Suprapubic skin (tissue), 4 donors: ENCODE measurements around the gene ARL5A. TPM values are rescaled to one million over a fixed set of nuclear protein-coding genes. Genes with fewer than 3 reads are reported as not detected.
A peak's percentile ranks its signal among the peaks of the same experiment; 100 is the strongest.

Experiments used
- DNase-seq, 2 donors: peaks; one replicate each; pipeline ENCODE4 v3.0.0-alpha.2; 2019; ENCODE audit warnings: low spot score in 2 of 2
- H3K27ac ChIP-seq: fragments of 200-600 bp; sonication (generic); one replicate; pipeline ENCODE4 v1.5.1; 2019
- H3K27me3 ChIP-seq: fragments of 200-600 bp; sonication (generic); one replicate; pipeline ENCODE4 v1.5.1; 2019
- H3K36me3 ChIP-seq: fragments of 200-600 bp; sonication (generic); one replicate; pipeline ENCODE4 v1.5.1; 2019
- H3K4me1 ChIP-seq: fragments of 200-600 bp; sonication (generic); one replicate; pipeline ENCODE4 v1.5.1; 2019
- H3K4me3 ChIP-seq: fragments of 200-600 bp; sonication (generic); one replicate; pipeline ENCODE4 v1.5.1; 2019; ENCODE audit warnings: mild to moderate bottlenecking
- H3K9me3 ChIP-seq: fragments of 200-600 bp; sonication (generic); one replicate; pipeline ENCODE4 v1.5.1; 2019
- CTCF ChIP-seq, 2 donors: fragments of 200-600 bp in 1 of 2; fragments of 450-650 bp in 1 of 2; sonication (generic) in 1 of 2; IDR thresholded peaks; one replicate each; pipeline ENCODE4 v1.5.1; 2016 to 2019; ENCODE audit warnings: antibody characterized with exemption in 2 of 2, mild to moderate bottlenecking in 1 of 2, moderate library complexity in 1 of 2
- EP300 ChIP-seq: sonication (generic); formaldehyde crosslinking; IDR thresholded peaks from one replicate; pipeline ENCODE4 v1.6.1; 2017; ENCODE audit warnings: antibody characterized with exemption
- POLR2A ChIP-seq, 2 donors: fragments of 450-650 bp; IDR thresholded peaks; one replicate each; pipeline ENCODE4 v1.6.1; 2017; ENCODE audit warnings: antibody characterized with exemption in 2 of 2, mild to moderate bottlenecking in 2 of 2, moderate library complexity in 2 of 2
- POLR2AphosphoS5 ChIP-seq, 3 donors: sonication (generic); formaldehyde crosslinking; IDR thresholded peaks; one replicate each; pipeline ENCODE4 v1.6.1; 2017; ENCODE audit warnings: antibody characterized with exemption in 3 of 3
- WGBS: methylation state at CpG from one replicate; pipeline ENCODE4 v1.1.5; 2018; 5-methylcytosine and 5-hydroxymethylcytosine counted together
- total RNA-seq, 4 donors: library from RNA; depleted of rRNA; stranded (reverse); fragments of >200 nt; gene quantifications; one replicate each; pipeline ENCODE4 v1.1.0, GENCODE V29; 2016

ARL5A gene
- total RNA-seq, 4 donors from 2014 or later: 76.7 to 124 (median 94.5) TPM

- Histone ChIP-seq H3K36me3 (peaks cover 9% of the 10 kb centered on the region), H3K27ac (peak overlapping the region; percentile 28), H3K27me3 (no peaks in the 10 kb centered on the region), H3K4me3 (no peak overlapping the region), H3K9me3 (no peaks in the 10 kb centered on the region), H3K4me1 (peaks cover 11% of the 10 kb centered on the region)
- DNase-seq: no peak
- 77% methylated on average over 10 of the region's 10 CpGs for WGBS
- TF ChIP-seq POLR2A (IDR thresholded peaks at IDR 0.05) (no peak), CTCF (IDR thresholded peaks at IDR 0.05) (no peak), EP300 (no peak), POLR2AphosphoS5 (IDR thresholded peaks at IDR 0.05) (no peak)
Observed at GRCh38 chr2:151771599-151772358, 56.4 kb downstream of the ARL5A start.

DNA sequence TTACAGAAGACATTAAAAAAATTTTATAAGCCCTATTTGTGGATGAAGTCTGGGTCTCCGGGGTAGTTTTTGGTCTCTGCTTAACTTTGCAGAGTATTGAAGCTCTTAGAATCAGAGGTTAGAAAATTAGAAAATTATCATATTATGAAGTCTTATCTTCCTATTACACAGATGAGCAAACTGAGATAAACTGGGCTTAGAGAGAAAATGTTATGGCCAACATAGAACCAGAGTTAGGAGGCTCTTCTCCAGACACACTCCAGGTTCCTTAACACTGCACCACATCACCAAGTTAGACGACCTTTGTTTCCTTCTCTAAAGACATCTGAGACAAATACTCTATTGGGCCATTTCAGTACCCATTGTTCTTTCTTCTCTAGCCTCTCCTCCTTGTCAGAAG, 57.2 kb downstream of the ARL5A start:
- Histone ChIP-seq H3K36me3 (peaks cover under 1% of the 10 kb centered on the region), H3K4me1 (peaks cover 11% of the 10 kb centered on the region), H3K27me3 (no peaks in the 10 kb centered on the region), H3K9me3 (no peaks in the 10 kb centered on the region), H3K4me3 (no peak overlapping the region), H3K27ac (no peak overlapping the region)
- no peak for TF ChIP-seq POLR2AphosphoS5 (IDR thresholded peaks at IDR 0.05)
- no peak for TF ChIP-seq CTCF (IDR thresholded peaks at IDR 0.05)
- no peak for TF ChIP-seq POLR2A (IDR thresholded peaks at IDR 0.05)
- no peak for TF ChIP-seq EP300
- DNase-seq: no peak
- 84% methylated on average over 2 of the region's 2 CpGs for WGBS

GRCh38 chr2:151769606-151770005, 58.6 kb downstream of the ARL5A start:
- DNase-seq: no peak
- H3K4me1 ChIP-seq: peaks cover 6% of the 10 kb centered on the region
- H3K9me3 ChIP-seq: no peaks in the 10 kb centered on the region
- WGBS: 94% methylated on average over 1 of the region's 1 CpG
- no peak overlapping the region for H3K4me3 ChIP-seq
- TF ChIP-seq POLR2AphosphoS5 (IDR thresholded peaks at IDR 0.05) (no peak), EP300 (no peak), POLR2A (IDR thresholded peaks at IDR 0.05) (no peak), CTCF (IDR thresholded peaks at IDR 0.05) (no peak)
- no peaks in the 10 kb centered on the region for H3K36me3 ChIP-seq
- H3K27me3 ChIP-seq: no peaks in the 10 kb centered on the region
- no peak overlapping the region for H3K27ac ChIP-seq

DNA sequence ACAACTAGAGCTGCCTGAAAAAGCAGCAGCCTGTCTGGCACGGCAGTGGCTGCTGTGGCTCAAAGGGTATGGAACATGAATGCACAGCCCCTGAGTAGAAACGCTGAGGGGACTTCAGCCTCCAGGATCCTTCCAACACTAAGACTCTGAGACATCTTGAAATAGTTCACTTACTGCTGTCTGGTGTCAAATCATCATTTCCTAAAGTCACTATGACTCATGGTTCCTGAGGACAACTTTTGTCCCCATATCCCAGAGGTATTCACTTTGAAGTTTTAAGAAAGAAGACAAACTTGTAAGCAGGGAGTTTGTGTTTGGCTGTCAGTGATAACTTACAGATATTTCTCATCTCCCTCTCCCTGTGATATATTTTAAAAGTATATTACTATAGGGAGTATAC, 60.7 kb downstream of the ARL5A start:
- TF ChIP-seq EP300: no peak
- TF ChIP-seq POLR2AphosphoS5 (IDR thresholded peaks at IDR 0.05): no peak
- no peak for TF ChIP-seq CTCF (IDR thresholded peaks at IDR 0.05)
- no peak for TF ChIP-seq POLR2A (IDR thresholded peaks at IDR 0.05)
- WGBS: 55% methylated on average over 2 of the region's 2 CpGs
- H3K36me3 ChIP-seq: no peaks in the 10 kb centered on the region
- no peak overlapping the region for H3K27ac ChIP-seq
- no peak for DNase-seq
- no peaks in the 10 kb centered on the region for H3K4me1 ChIP-seq
- H3K9me3 ChIP-seq: no peaks in the 10 kb centered on the region
- H3K4me3 ChIP-seq: no peak overlapping the region
- no peaks in the 10 kb centered on the region for H3K27me3 ChIP-seq

GRCh38 chr2:151766437-151767153, 61.6 kb downstream of the ARL5A start:
- no peaks in the 10 kb centered on the region for H3K4me1 ChIP-seq
- DNase-seq: no peak
- no peaks in the 10 kb centered on the region for H3K9me3 ChIP-seq
- no peak overlapping the region for H3K27ac ChIP-seq
- H3K36me3 ChIP-seq: no peaks in the 10 kb centered on the region
- 83% methylated on average over 3 of the region's 4 CpGs for WGBS
- no peak overlapping the region for H3K4me3 ChIP-seq
- TF ChIP-seq EP300 (no peak), POLR2A (IDR thresholded peaks at IDR 0.05) (no peak), CTCF (IDR thresholded peaks at IDR 0.05) (no peak), POLR2AphosphoS5 (IDR thresholded peaks at IDR 0.05) (no peak)
- no peaks in the 10 kb centered on the region for H3K27me3 ChIP-seq
